Measurements from ENCODE around the gene IL22RA1.

IL22RA1 gene

GRCh38 chr1:24139841-24140425 is 3.0 kb downstream of the IL22RA1 start:
- TF ChIP-seq FOXP2 (optimal IDR thresholded peaks at IDR 0.05; ENCODE audit: borderline replicate concordance, extremely low read depth, extremely low read length, insufficient read depth) = no peak

DNA sequence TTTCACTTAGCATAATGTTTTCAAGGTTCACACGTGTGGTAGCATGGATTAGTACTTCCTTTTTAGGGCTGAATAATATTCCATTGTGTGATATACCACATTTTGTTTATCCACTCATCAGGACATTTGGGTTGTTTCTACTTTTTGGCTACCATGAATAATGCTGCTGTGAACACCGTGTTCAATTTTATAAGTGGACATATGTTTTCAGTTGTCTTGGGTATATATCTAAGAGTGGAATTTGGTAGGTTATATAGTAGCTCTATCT is 3.8 kb downstream of the IL22RA1 start:
- no peak for TF ChIP-seq SIN3A (IDR thresholded peaks at IDR 0.05; ENCODE audit: borderline replicate concordance, insufficient read depth, low read length)
- TF ChIP-seq FOXP2 (optimal IDR thresholded peaks at IDR 0.05; ENCODE audit: borderline replicate concordance, extremely low read depth, extremely low read length, insufficient read depth) = no peak
- no peak for TF ChIP-seq POLR2AphosphoS5 (IDR thresholded peaks at IDR 0.05; ENCODE audit: low read depth, low read length)
- TF ChIP-seq TAF1 (IDR thresholded peaks at IDR 0.05; ENCODE audit: borderline replicate concordance, insufficient read depth, low read length) = no peak
- TF ChIP-seq, protein P1, sequence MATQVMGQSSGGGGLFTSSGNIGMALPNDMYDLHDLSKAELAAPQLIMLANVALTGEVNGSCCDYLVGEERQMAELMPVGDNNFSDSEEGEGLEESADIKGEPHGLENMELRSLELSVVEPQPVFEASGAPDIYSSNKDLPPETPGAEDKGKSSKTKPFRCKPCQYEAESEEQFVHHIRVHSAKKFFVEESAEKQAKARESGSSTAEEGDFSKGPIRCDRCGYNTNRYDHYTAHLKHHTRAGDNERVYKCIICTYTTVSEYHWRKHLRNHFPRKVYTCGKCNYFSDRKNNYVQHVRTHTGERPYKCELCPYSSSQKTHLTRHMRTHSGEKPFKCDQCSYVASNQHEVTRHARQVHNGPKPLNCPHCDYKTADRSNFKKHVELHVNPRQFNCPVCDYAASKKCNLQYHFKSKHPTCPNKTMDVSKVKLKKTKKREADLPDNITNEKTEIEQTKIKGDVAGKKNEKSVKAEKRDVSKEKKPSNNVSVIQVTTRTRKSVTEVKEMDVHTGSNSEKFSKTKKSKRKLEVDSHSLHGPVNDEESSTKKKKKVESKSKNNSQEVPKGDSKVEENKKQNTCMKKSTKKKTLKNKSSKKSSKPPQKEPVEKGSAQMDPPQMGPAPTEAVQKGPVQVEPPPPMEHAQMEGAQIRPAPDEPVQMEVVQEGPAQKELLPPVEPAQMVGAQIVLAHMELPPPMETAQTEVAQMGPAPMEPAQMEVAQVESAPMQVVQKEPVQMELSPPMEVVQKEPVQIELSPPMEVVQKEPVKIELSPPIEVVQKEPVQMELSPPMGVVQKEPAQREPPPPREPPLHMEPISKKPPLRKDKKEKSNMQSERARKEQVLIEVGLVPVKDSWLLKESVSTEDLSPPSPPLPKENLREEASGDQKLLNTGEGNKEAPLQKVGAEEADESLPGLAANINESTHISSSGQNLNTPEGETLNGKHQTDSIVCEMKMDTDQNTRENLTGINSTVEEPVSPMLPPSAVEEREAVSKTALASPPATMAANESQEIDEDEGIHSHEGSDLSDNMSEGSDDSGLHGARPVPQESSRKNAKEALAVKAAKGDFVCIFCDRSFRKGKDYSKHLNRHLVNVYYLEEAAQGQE (IDR thresholded peaks at IDR 0.05; ENCODE audit: insufficient read depth in 1 of 2, low read depth in 2 of 2, low read length in 2 of 2) = no peak

DNA sequence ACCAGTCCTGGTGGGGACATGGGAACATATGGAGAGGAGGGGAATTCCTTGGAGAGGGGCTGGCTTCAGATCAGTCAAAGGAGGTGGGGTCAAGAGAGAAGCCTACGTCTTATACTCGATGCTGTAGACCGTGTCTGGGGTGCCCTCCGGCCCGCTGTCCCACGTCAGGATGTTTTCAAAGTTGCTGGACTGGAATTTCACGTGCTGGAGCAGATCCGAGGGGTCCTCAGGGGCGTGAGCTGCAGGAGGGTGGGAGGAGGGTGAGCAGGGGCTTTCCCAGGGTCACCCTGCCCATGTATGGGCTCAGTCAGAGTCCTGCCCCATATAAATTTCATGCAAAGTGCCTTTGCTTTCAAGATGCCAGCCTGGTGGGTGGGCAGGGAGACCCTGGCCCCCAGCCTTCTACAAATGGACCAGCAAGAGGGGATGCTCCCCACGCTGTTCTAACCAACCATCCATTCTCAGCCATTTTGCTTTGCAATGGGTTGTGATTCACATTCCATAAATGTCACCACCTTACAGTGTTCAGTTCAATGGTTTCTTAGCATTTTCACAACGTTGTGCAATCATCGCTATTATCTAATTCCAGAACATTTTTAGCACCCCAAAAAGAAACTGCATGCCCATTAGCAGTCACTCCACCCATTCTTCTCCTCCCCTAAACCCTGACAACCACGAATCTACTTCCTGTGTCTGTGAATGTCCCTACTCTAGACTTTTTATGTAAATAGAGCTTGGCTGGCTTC is 4.3 kb downstream of the IL22RA1 start:
- TF ChIP-seq POLR2AphosphoS5 (IDR thresholded peaks at IDR 0.05; ENCODE audit: low read depth, low read length) (no peak), SIN3A (IDR thresholded peaks at IDR 0.05; ENCODE audit: borderline replicate concordance, insufficient read depth, low read length) (no peak), TAF1 (IDR thresholded peaks at IDR 0.05; ENCODE audit: borderline replicate concordance, insufficient read depth, low read length) (no peak), FOXP2 (optimal IDR thresholded peaks at IDR 0.05; ENCODE audit: borderline replicate concordance, extremely low read depth, extremely low read length, insufficient read depth) (no peak)
- TF ChIP-seq, protein P1 (IDR thresholded peaks at IDR 0.05; ENCODE audit: insufficient read depth in 1 of 2, low read depth in 2 of 2, low read length in 2 of 2) = no peak

DNA sequence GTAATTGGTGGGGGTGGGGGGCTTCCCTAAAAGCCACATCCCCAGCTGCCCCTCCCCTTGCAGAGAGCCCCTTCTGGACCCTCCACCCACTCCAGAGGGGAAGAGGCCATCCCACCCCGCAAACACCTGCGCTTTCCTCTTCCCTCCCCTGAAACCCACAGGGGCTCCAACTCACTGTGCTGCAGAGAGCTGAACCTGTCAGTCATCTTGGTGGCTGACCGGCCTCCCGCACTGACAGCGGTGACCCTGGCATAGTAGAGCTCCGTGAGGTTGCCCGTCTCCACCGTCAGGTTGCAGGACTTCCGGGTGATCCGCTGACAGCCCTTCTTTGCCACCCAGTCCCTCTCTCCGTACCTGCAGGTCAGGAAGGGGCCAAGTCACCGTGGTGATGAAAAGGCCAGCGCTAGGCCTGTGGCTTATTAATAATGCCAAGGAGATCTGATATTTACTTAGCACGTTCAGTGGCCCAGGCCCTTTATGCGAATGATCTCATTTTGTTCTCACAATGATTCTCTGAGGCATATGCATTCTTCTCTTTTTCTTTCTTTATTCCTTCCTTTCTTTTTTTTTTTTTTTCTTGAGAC is 5.9 kb downstream of the IL22RA1 start:
- no peak for TF ChIP-seq TAF1 (IDR thresholded peaks at IDR 0.05; ENCODE audit: borderline replicate concordance, insufficient read depth, low read length)
- TF ChIP-seq, protein P1 (IDR thresholded peaks at IDR 0.05; ENCODE audit: insufficient read depth in 1 of 2, low read depth in 2 of 2, low read length in 2 of 2) = no peak
- no peak for TF ChIP-seq POLR2AphosphoS5 (IDR thresholded peaks at IDR 0.05; ENCODE audit: low read depth, low read length)
- TF ChIP-seq SIN3A (IDR thresholded peaks at IDR 0.05; ENCODE audit: borderline replicate concordance, insufficient read depth, low read length) = no peak

- TF ChIP-seq POLR2AphosphoS5 (IDR thresholded peaks at IDR 0.05; ENCODE audit: low read depth, low read length) (no peak), FOXP2 (optimal IDR thresholded peaks at IDR 0.05; ENCODE audit: borderline replicate concordance, extremely low read depth, extremely low read length, insufficient read depth) (no peak), SIN3A (IDR thresholded peaks at IDR 0.05; ENCODE audit: borderline replicate concordance, insufficient read depth, low read length) (no peak), TAF1 (IDR thresholded peaks at IDR 0.05; ENCODE audit: borderline replicate concordance, insufficient read depth, low read length) (no peak)
- TF ChIP-seq, protein P1 (IDR thresholded peaks at IDR 0.05; ENCODE audit: insufficient read depth in 1 of 2, low read depth in 2 of 2, low read length in 2 of 2) = no peak
Measured at GRCh38 chr1:24134376-24134775, 8.6 kb downstream of the IL22RA1 start.

Data from PFSK-1 (cell line).